ENCODE results near the gene PXDN. TPM values are rescaled to one million over a fixed set of nuclear protein-coding genes. Genes with fewer than 3 reads are reported as not detected.
A peak's percentile ranks its signal among the peaks of the same experiment; 100 is the strongest.

Gene PXDN
- total RNA-seq, 1 experiment from 2014 or later = 96.1 TPM

GRCh38 chr2:1685957-1686783, 58.1 kb downstream of the PXDN start:
- TF ChIP-seq CTCF (IDR thresholded peaks at IDR 0.05; ENCODE audit: unreplicated experiment) = no peak
- BruUV-seq (replicated peaks) = no TSS peak
- no peak for DNase-seq (ENCODE audit: unreplicated experiment)
- intact Hi-C loops (cut with micrococcal nuclease) = no loop called here
- no peaks in the 10 kb centered on the region for H3K9me3 Mint-ChIP-seq (ENCODE audit: unreplicated experiment)
- peaks cover 80% of the 10 kb centered on the region for H3K36me3 Mint-ChIP-seq (ENCODE audit: insufficient read depth, unreplicated experiment)
- CTCF ChIA-PET = interaction anchor here (0.6 to 1.9 kb wide), 4 partner anchors 11 to 64 kb away, joined by 3 to 7 read pairs (median 4); no protein-coding TSS in a partner anchor
- H3K4me3 Mint-ChIP-seq (ENCODE audit: unreplicated experiment) = no peak overlapping the region
- H3K4me1 Mint-ChIP-seq (ENCODE audit: insufficient read depth, unreplicated experiment) = peaks cover 14% of the 10 kb centered on the region
- POLR2A ChIA-PET = interaction anchor here (1.2 kb wide), 1 partner anchor 11 kb away, joined by 5 read pairs; no protein-coding TSS in a partner anchor
- H3K27me3 Mint-ChIP-seq (ENCODE audit: insufficient read depth, unreplicated experiment) = no peaks in the 10 kb centered on the region
- peak overlapping the region; percentile 79 for H3K27ac Mint-ChIP-seq (ENCODE audit: low read depth, unreplicated experiment)

- H3K4me3 Mint-ChIP-seq (ENCODE audit: unreplicated experiment) = no peak overlapping the region
- no peak for TF ChIP-seq CTCF (IDR thresholded peaks at IDR 0.05; ENCODE audit: unreplicated experiment)
- ChIA-PET POLR2A (no interaction called here), CTCF (interaction anchor here (0.6 to 1.9 kb wide), 3 partner anchors 10 to 84 kb away, joined by 3 to 7 read pairs (median 4); no protein-coding TSS in a partner anchor)
- H3K4me1 Mint-ChIP-seq (ENCODE audit: insufficient read depth, unreplicated experiment) = peaks cover 14% of the 10 kb centered on the region
- no peaks in the 10 kb centered on the region for H3K27me3 Mint-ChIP-seq (ENCODE audit: insufficient read depth, unreplicated experiment)
- no peaks in the 10 kb centered on the region for H3K9me3 Mint-ChIP-seq (ENCODE audit: unreplicated experiment)
- BruUV-seq (replicated peaks) = no TSS peak
- no peak for DNase-seq (ENCODE audit: unreplicated experiment)
- peaks cover 75% of the 10 kb centered on the region for H3K36me3 Mint-ChIP-seq (ENCODE audit: insufficient read depth, unreplicated experiment)
- intact Hi-C loops (cut with micrococcal nuclease) = no loop called here
- no peak overlapping the region for H3K27ac Mint-ChIP-seq (ENCODE audit: low read depth, unreplicated experiment)
Measured at GRCh38 chr2:1685078-1685956, 59.0 kb downstream of the PXDN start.

GRCh38 chr2:1683297-1683696, 61.0 kb downstream of the PXDN start:
- H3K4me1 Mint-ChIP-seq (ENCODE audit: insufficient read depth, unreplicated experiment) = peaks cover 14% of the 10 kb centered on the region
- no peak overlapping the region for H3K27ac Mint-ChIP-seq (ENCODE audit: low read depth, unreplicated experiment)
- intact Hi-C loops (cut with micrococcal nuclease) = no loop called here
- no peak for DNase-seq (ENCODE audit: unreplicated experiment)
- no peak overlapping the region for H3K4me3 Mint-ChIP-seq (ENCODE audit: unreplicated experiment)
- TF ChIP-seq CTCF (IDR thresholded peaks at IDR 0.05; ENCODE audit: unreplicated experiment) = no peak
- H3K27me3 Mint-ChIP-seq (ENCODE audit: insufficient read depth, unreplicated experiment) = no peaks in the 10 kb centered on the region
- CTCF ChIA-PET = interaction anchor here (0.6 kb wide), 1 partner anchor 1463 kb away, joined by 3 read pairs; no protein-coding TSS in a partner anchor
- H3K9me3 Mint-ChIP-seq (ENCODE audit: unreplicated experiment) = no peaks in the 10 kb centered on the region
- H3K36me3 Mint-ChIP-seq (ENCODE audit: insufficient read depth, unreplicated experiment) = peaks cover 56% of the 10 kb centered on the region
- POLR2A ChIA-PET = interaction anchor here (0.8 kb wide), 1 partner anchor 78 kb away, joined by 5 read pairs; no protein-coding TSS in a partner anchor
- no TSS peak for BruUV-seq (replicated peaks)

- DNase-seq (ENCODE audit: unreplicated experiment) = no peak
- BruUV-seq (replicated peaks) = no TSS peak
- Mint-ChIP-seq H3K36me3 (ENCODE audit: insufficient read depth, unreplicated experiment) (peaks cover 44% of the 10 kb centered on the region), H3K27ac (ENCODE audit: low read depth, unreplicated experiment) (no peak overlapping the region), H3K9me3 (ENCODE audit: unreplicated experiment) (no peaks in the 10 kb centered on the region), H3K4me1 (ENCODE audit: insufficient read depth, unreplicated experiment) (peaks cover 11% of the 10 kb centered on the region), H3K4me3 (ENCODE audit: unreplicated experiment) (no peak overlapping the region), H3K27me3 (ENCODE audit: insufficient read depth, unreplicated experiment) (no peaks in the 10 kb centered on the region)
- intact Hi-C loops (cut with micrococcal nuclease) = no loop called here
- ChIA-PET POLR2A (no interaction called here), CTCF (interaction anchor here (0.6 to 0.7 kb wide), 2 partner anchors 12 to 15 kb away, joined by 3 read pairs; no protein-coding TSS in a partner anchor)
- no peak for TF ChIP-seq CTCF (IDR thresholded peaks at IDR 0.05; ENCODE audit: unreplicated experiment)
Measured at GRCh38 chr2:1682181-1682440, 62.2 kb downstream of the PXDN start.
